ENCODE measurements around the gene ESF1. TPM values are rescaled to one million over a fixed set of nuclear protein-coding genes. Genes with fewer than 3 reads are reported as not detected.

ESF1 gene
- total and polyA plus RNA-seq, 2 donors (not counting 1 experiment from before 2014, with no cell fraction given) = 0.81 to 13.9 TPM

DNA sequence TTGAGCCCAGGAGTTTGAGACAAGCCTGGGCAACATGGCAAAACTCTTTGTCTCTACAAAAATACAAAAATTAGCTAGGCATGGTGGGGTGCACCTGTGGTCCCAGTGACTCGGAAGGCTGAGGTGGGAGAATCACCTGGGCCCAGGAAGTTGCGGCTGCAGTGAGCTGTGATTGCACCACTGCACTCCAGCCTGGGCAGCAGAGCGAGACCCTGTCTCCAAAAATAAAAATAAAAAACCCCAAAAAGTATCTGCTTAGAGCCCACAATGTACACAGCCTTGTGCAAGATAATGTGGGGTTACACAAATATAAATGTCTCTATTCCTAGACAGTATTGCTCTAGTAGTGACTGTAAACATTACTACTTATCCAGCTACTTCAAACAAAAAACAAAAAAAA is 5.9 kb downstream of the ESF1 start:
- ATAC-seq (ENCODE audit: low read depth) (peak; percentile 39), DNase-seq (no peak)
- Mint-ChIP-seq H3K27ac (peak overlapping the region; percentile 38), H3K27me3 (no peaks in the 10 kb centered on the region), H3K9me3 (ENCODE audit: insufficient read depth) (no peaks in the 10 kb centered on the region), H3K4me1 (peaks cover 42% of the 10 kb centered on the region), H3K4me3 (peak overlapping the region; percentile 40)
- peaks cover 5 to 15% of the 10 kb centered on the region in 2 donors for H3K4me1 ChIP-seq (ENCODE audit: control insufficient read depth in 2 of 2, insufficient read depth in 2 of 2, low read length in 2 of 2)
- H3K4me3 ChIP-seq (ENCODE audit: control extremely low read depth in 1 of 5, extremely low read depth in 1 of 5, insufficient read depth in 1 of 5, low read depth in 2 of 5, low read length in 4 of 5) = no peak overlapping the region
- H4K20me1 ChIP-seq (ENCODE audit: control insufficient read depth, insufficient read depth, low read length, poor library complexity, severe bottlenecking) = no peaks in the 10 kb centered on the region
- no peaks in the 10 kb centered on the region for H3K9me3 ChIP-seq (ENCODE audit: control extremely low read depth in 1 of 3, control insufficient read depth in 2 of 3, insufficient read depth in 1 of 3, low read length in 2 of 3)
- H3K27ac ChIP-seq (ENCODE audit: low read length in 2 of 2) = peak overlapping the region in 1 of 2 donors; percentile 13
- H3K36me3 ChIP-seq (replicated peaks in 1 of 2; ENCODE audit: control extremely low read depth in 1 of 2, control insufficient read depth in 1 of 2, extremely low read depth in 1 of 2, insufficient read depth in 2 of 2, low read length in 1 of 2) = peaks cover 5 to 56% of the 10 kb centered on the region in 2 experiments
- intact Hi-C loops (cut with micrococcal nuclease) = loop anchor here (10.0 kb wide), 1 partner anchor 454 kb away; no protein-coding TSS in a partner anchor
- CTCF ChIA-PET = interaction anchor here (1.0 kb wide), 1 partner anchor 11 kb away, joined by 3 read pairs; no protein-coding TSS in a partner anchor
- peaks cover 27% of the 10 kb centered on the region for H3K79me2 ChIP-seq (ENCODE audit: control insufficient read depth, insufficient read depth, low read length)
- no peak overlapping the region for H2AFZ ChIP-seq (ENCODE audit: insufficient read depth, low read depth, low read length, poor library complexity, severe bottlenecking)
- no peaks in the 10 kb centered on the region for H3K27me3 ChIP-seq (replicated peaks in 1 of 4; ENCODE audit: control extremely low read depth in 1 of 4, control insufficient read depth in 3 of 4, insufficient read depth in 4 of 4, low read length in 3 of 4)
- TF ChIP-seq EZH2 (IDR thresholded peaks at IDR 0.05; ENCODE audit: borderline replicate concordance, insufficient read depth, low read depth, low read length, poor library complexity, severe bottlenecking) = no peak
- TF ChIP-seq, protein P1, sequence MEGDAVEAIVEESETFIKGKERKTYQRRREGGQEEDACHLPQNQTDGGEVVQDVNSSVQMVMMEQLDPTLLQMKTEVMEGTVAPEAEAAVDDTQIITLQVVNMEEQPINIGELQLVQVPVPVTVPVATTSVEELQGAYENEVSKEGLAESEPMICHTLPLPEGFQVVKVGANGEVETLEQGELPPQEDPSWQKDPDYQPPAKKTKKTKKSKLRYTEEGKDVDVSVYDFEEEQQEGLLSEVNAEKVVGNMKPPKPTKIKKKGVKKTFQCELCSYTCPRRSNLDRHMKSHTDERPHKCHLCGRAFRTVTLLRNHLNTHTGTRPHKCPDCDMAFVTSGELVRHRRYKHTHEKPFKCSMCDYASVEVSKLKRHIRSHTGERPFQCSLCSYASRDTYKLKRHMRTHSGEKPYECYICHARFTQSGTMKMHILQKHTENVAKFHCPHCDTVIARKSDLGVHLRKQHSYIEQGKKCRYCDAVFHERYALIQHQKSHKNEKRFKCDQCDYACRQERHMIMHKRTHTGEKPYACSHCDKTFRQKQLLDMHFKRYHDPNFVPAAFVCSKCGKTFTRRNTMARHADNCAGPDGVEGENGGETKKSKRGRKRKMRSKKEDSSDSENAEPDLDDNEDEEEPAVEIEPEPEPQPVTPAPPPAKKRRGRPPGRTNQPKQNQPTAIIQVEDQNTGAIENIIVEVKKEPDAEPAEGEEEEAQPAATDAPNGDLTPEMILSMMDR (IDR thresholded peaks at IDR 0.05) = no peak
- POLR2A ChIA-PET = no interaction called here
- peak overlapping the region; percentile 29 for H3K4me2 ChIP-seq (replicated peaks; ENCODE audit: low read depth, low read length, poor library complexity, severe bottlenecking)
- no peak overlapping the region for H3K9ac ChIP-seq (ENCODE audit: low read length)
- 100% methylated on average over 2 of the region's 3 CpGs for WGBS (ENCODE audit: insufficient coverage)

DNA sequence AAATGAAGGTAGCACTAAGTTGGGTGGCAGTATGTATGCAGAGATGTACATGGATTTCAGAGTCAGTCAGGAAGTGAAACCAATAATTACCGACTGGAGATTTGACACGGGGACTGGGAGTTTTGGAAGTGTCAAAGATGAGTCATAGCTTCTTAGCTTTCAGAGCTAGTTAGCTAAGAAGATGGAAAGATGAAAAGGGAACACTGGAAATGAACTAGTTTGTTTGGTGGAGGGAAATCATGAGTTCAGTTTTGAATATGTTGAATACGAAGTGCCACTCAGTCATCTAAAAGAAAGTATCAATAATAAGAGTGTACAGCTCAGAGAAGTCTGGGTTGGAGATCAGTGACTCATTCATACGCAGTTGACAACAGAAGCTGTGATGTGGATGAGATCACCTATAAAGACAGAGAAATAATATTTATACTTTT is 7.5 kb downstream of the ESF1 start:
- H3K9me3 ChIP-seq (ENCODE audit: control extremely low read depth in 1 of 3, control insufficient read depth in 2 of 3, insufficient read depth in 1 of 3, low read length in 2 of 3) = no peaks in the 10 kb centered on the region
- no peak overlapping the region for H2AFZ ChIP-seq (ENCODE audit: insufficient read depth, low read depth, low read length, poor library complexity, severe bottlenecking)
- H3K27ac ChIP-seq (ENCODE audit: low read length in 2 of 2) = peak overlapping the region in 1 of 2 donors; percentile 7
- 56% methylated on average over 2 of the region's 4 CpGs for WGBS (ENCODE audit: insufficient coverage)
- H3K4me3 ChIP-seq (ENCODE audit: control extremely low read depth in 1 of 5, extremely low read depth in 1 of 5, insufficient read depth in 1 of 5, low read depth in 2 of 5, low read length in 4 of 5) = no peak overlapping the region
- H3K27ac Mint-ChIP-seq = peak overlapping the region; percentile 28
- H3K27me3 Mint-ChIP-seq = no peaks in the 10 kb centered on the region
- TF ChIP-seq, protein P1 (IDR thresholded peaks at IDR 0.05) = no peak
- TF ChIP-seq EZH2 (IDR thresholded peaks at IDR 0.05; ENCODE audit: borderline replicate concordance, insufficient read depth, low read depth, low read length, poor library complexity, severe bottlenecking) = no peak
- peaks cover 5 to 54% of the 10 kb centered on the region in 2 experiments for H3K36me3 ChIP-seq (replicated peaks in 1 of 2; ENCODE audit: control extremely low read depth in 1 of 2, control insufficient read depth in 1 of 2, extremely low read depth in 1 of 2, insufficient read depth in 2 of 2, low read length in 1 of 2)
- H3K4me1 ChIP-seq (ENCODE audit: control insufficient read depth in 2 of 2, insufficient read depth in 2 of 2, low read length in 2 of 2) = peaks cover 0 to 10% of the 10 kb centered on the region in 2 donors
- H3K79me2 ChIP-seq (ENCODE audit: control insufficient read depth, insufficient read depth, low read length) = peaks cover 18% of the 10 kb centered on the region
- intact Hi-C loops (cut with micrococcal nuclease) = loop anchor here (10.0 kb wide), 1 partner anchor 452 kb away; no protein-coding TSS in a partner anchor
- H3K4me1 Mint-ChIP-seq = peaks cover 36% of the 10 kb centered on the region
- no peaks in the 10 kb centered on the region for H4K20me1 ChIP-seq (ENCODE audit: control insufficient read depth, insufficient read depth, low read length, poor library complexity, severe bottlenecking)
- CTCF ChIA-PET = interaction anchor here (1.0 to 1.5 kb wide), 3 partner anchors 11 to 166 kb away, joined by 3 to 4 read pairs (median 3); no protein-coding TSS in a partner anchor
- H3K4me2 ChIP-seq (replicated peaks; ENCODE audit: low read depth, low read length, poor library complexity, severe bottlenecking) = no peak overlapping the region
- no peaks in the 10 kb centered on the region for H3K27me3 ChIP-seq (replicated peaks in 1 of 4; ENCODE audit: control extremely low read depth in 1 of 4, control insufficient read depth in 3 of 4, insufficient read depth in 4 of 4, low read length in 3 of 4)
- ATAC-seq (ENCODE audit: low read depth) (no peak), DNase-seq (no peak)
- H3K4me3 Mint-ChIP-seq = peak overlapping the region; percentile 6
- H3K9ac ChIP-seq (ENCODE audit: low read length) = no peak overlapping the region
- no peaks in the 10 kb centered on the region for H3K9me3 Mint-ChIP-seq (ENCODE audit: insufficient read depth)
- POLR2A ChIA-PET = no interaction called here
